GM19372 (cell line): ENCODE measurements around the gene SPTLC2.
A peak's percentile ranks its signal among the peaks of the same experiment; 100 is the strongest.

Source experiments
- ATAC-seq: cut with Tn5 transposase; IDR thresholded peaks from one replicate; pipeline ENCODE4 v1.9.1; 2021; ENCODE audit warnings: mild to moderate bottlenecking, low read depth, moderate library complexity; ENCODE audit not compliant: unreplicated experiment

Gene SPTLC2

GRCh38 chr14:77475432-77476115, 140.9 kb downstream of the SPTLC2 start:
- no peak for ATAC-seq

GRCh38 chr14:77474479-77475177, 141.8 kb downstream of the SPTLC2 start:
- no peak for ATAC-seq

- no peak for ATAC-seq
These were observed 142.5 kb downstream of the SPTLC2 start for GRCh38 chr14:77473921-77474320.

- ATAC-seq, result no peak
These were observed 146.1 kb downstream of the SPTLC2 start for GRCh38 chr14:77470224-77470870.

GRCh38 chr14:77469539-77469938, 146.9 kb downstream of the SPTLC2 start:
- no peak for ATAC-seq

GRCh38 chr14:77469067-77469505, 147.4 kb downstream of the SPTLC2 start:
- no peak for ATAC-seq

GRCh38 chr14:77467801-77468200, 148.6 kb downstream of the SPTLC2 start:
- no peak for ATAC-seq

GRCh38 chr14:77459072-77459723, 157.2 kb downstream of the SPTLC2 start:
- no peak for ATAC-seq

GRCh38 chr14:77458249-77458950, 158.0 kb downstream of the SPTLC2 start:
- ATAC-seq, result peak; percentile 13

- ATAC-seq, result peak; percentile 89
These were observed 158.8 kb downstream of the SPTLC2 start, which contains the start of the genes AHSA1 and VIPAS39 for GRCh38 chr14:77457522-77458248. Gene AHSA1 (plus strand): TSS chr14:77458093. CDS start chr14:77458190, 97 bp downstream. Gene VIPAS39 (minus strand): TSS chr14:77457601. CDS start chr14:77454102, 3,499 bp downstream.

- ATAC-seq, result no peak
These were observed 159.3 kb downstream of the SPTLC2 start for GRCh38 chr14:77457115-77457521.
